ENCODE results near the gene MAD2L1BP.
A peak's percentile ranks its signal among the peaks of the same experiment; 100 is the strongest.

The MAD2L1BP gene

GRCh38 chr6:43683708-43684455 is 48.2 kb downstream of the MAD2L1BP start:
- no peak for DNase-seq

- DNase-seq, result no peak
These were observed 51.4 kb downstream of the MAD2L1BP start for GRCh38 chr6:43687079-43687436.

- peak; percentile 39 for DNase-seq
These were observed 52.1 kb downstream of the MAD2L1BP start, which contains the start of gene MRPS18A for GRCh38 chr6:43687437-43688347. Gene MRPS18A, minus strand, starts transcription at chr6:43687791. Its CDS starts 12 bp downstream, at chr6:43687779.

DNA sequence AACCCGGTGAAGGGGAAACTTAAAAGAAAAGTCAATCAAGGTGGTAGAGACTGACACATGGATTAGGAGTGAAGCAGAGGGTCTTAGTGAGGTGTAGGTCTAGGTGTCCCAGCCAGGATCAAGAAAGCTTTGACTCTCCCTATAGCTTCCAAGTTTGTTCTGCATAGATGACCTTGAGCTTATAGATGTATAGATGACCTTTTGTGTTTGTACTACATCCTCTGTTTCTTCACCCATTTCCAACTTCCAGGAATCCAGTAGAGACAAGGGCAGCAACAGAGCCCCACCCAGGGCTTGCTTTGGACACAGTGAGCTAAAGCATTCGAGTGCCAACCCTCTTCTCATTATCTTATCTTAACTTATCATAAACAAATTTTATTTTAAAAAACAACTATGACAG is 53.8 kb downstream of the MAD2L1BP start:
- DNase-seq, result no peak
